Measurements from ENCODE around the gene BSN. TPM values are rescaled to one million over a fixed set of nuclear protein-coding genes. Genes with fewer than 3 reads are reported as not detected.

BSN gene
- total RNA-seq, 4 donors from 2014 or later = 0.44 to 1.8 (median 0.92) TPM

DNA sequence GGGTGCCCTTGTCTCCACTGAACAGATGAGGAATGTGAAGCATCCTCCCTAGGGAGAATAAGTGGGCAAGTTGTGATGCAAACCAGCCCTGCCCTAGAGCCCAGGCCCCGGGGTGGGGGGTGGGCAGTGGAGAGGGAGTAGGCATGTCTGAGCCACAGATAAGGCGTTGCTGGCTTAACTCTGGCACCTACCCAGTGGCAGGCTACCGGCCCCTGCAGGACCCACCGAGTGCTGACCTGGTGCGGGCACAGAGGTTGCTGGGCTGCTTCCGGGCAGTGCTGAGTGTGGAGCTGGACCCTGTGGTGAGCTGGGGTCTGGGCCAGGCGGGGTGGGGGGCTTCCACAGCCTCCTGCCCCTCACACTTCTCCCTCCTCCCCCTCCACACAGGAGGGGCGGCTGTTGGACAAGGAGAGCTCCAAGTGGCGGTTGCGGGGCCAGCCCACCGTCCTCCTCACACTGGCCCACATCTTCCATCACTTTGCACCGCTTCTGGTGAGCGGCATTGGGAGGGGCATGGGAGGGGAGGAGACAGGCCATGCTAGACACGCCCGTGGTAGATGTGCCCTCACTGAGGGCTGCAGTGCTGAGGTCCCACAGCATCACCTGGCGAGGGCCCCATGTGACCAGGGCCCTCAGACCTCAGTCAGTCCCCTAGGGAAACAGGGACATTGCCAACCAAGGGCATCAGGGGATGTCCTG is 145.2 kb downstream of the BSN start:
- H3K27me3 ChIP-seq = no peaks in the 10 kb centered on the region
- peaks cover 0 to 9% (median 0%) of the 10 kb centered on the region in 4 donors for H3K4me1 ChIP-seq
- no peak for TF ChIP-seq POLR2A (IDR thresholded peaks at IDR 0.05)
- no peak for TF ChIP-seq EP300 (IDR thresholded peaks at IDR 0.05)
- no peak for TF ChIP-seq CTCF (IDR thresholded peaks at IDR 0.05)
- DNase-seq (ENCODE audit: low spot score in 2 of 2) = no peak
- peaks cover 0 to 77% (median 15%) of the 10 kb centered on the region in 3 donors for H3K36me3 ChIP-seq
- H3K4me3 ChIP-seq = no peak overlapping the region
- no peak overlapping the region for H3K27ac ChIP-seq
- 70 to 80% methylated on average over 13 to 14 of the region's 16 CpGs for WGBS, 2 donors
- no peaks in the 10 kb centered on the region for H3K9me3 ChIP-seq

GRCh38 chr3:49700014-49700413 is 145.7 kb downstream of the BSN start:
- TF ChIP-seq POLR2A (IDR thresholded peaks at IDR 0.05) = no peak
- TF ChIP-seq CTCF (IDR thresholded peaks at IDR 0.05) = no peak
- TF ChIP-seq EP300 (IDR thresholded peaks at IDR 0.05) = no peak
- Histone ChIP-seq H3K27me3 (no peaks in the 10 kb centered on the region), H3K4me3 (no peak overlapping the region), H3K36me3 (peaks cover 0 to 83% (median 15%) of the 10 kb centered on the region in 3 donors), H3K9me3 (no peaks in the 10 kb centered on the region), H3K4me1 (peaks cover 0 to 5% (median 0%) of the 10 kb centered on the region in 4 donors), H3K27ac (no peak overlapping the region)
- 76 to 78% methylated on average over 5 to 7 of the region's 8 CpGs for WGBS, 2 donors
- DNase-seq (ENCODE audit: low spot score in 2 of 2) = no peak

DNA sequence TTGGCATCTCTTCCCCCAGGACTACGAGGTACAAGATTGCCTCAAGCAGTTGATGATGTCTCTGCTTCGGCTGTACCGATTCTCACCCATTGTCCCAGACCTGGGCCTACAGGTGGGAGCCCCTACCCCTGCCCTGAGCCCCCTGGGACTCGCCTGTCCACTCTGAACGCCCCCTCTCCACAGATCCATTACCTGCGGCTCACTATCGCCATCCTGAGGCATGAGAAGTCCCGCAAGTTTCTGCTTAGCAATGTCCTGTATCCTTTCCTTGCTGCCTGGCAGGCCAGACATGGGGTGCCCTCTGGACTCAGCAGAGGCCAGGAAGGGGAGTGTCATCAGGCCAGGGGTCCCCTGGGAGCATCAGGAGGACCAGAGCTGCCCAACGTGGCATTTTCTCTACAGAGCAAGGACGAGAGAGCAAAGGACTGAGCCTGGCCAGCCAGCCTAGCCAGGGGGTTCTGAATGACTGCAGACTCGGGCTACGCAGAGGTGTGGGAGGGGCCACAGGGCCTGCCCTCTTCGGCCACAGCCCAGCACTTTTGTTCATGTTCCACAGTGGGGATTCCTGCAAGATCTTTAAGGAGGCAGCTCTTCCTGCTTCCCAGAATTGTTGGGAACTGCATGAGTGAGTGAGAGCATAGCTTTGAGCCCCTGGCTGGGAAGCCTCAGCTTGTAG is 146.3 kb downstream of the BSN start:
- WGBS, 2 donors = 64 to 74% methylated on average over 12 to 13 of the region's 13 CpGs
- Histone ChIP-seq H3K9me3 (no peaks in the 10 kb centered on the region), H3K27me3 (no peaks in the 10 kb centered on the region), H3K27ac (no peak overlapping the region), H3K36me3 (peaks cover 0 to 89% (median 15%) of the 10 kb centered on the region in 3 donors), H3K4me1 (peaks cover 0 to 5% (median 0%) of the 10 kb centered on the region in 4 donors), H3K4me3 (no peak overlapping the region)
- TF ChIP-seq POLR2A (IDR thresholded peaks at IDR 0.05) (no peak), CTCF (IDR thresholded peaks at IDR 0.05) (no peak), EP300 (IDR thresholded peaks at IDR 0.05) (no peak)
- no peak for DNase-seq (ENCODE audit: low spot score in 2 of 2)

DNA sequence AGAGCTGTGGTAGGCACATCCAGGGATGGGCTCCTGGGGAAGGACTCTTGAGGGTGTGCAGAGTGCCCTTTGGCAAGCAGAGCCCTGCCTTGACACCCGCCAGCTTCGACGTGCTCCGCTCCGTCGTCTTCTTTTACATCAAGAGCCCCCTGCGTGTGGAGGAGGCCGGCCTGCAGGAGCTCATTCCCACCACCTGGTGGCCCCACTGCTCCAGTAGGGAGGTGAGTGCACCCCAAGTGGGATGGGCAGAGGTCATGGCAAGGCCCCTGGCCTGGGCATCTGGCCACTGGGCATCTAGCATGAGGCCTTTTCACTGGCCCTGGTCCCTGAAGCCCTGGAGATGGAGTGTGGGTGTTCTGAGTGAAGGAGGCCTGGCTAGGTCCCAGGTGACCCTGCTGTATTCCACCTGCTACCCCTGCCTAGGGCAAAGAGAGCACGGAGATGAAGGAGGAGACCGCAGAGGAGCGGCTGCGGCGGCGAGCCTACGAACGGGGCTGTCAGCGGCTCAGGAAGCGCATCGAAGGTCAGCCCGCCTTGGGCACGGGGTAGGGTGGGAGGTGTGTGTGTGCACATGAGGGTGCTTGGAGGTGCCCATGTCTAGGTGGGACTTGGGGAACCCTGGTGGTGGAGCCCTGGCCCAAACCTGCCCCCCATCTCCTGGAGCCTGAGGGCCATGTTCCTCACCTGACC is 147.3 kb downstream of the BSN start:
- no peak overlapping the region for H3K27ac ChIP-seq
- H3K9me3 ChIP-seq = no peaks in the 10 kb centered on the region
- peaks cover 0 to 5% (median 0%) of the 10 kb centered on the region in 4 donors for H3K4me1 ChIP-seq
- DNase-seq (ENCODE audit: low spot score in 2 of 2) = no peak
- 75 to 79% methylated on average over 20 to 21 of the region's 21 CpGs for WGBS, 2 donors
- no peak overlapping the region for H3K4me3 ChIP-seq
- peaks cover 0 to 98% (median 15%) of the 10 kb centered on the region in 3 donors for H3K36me3 ChIP-seq
- no peaks in the 10 kb centered on the region for H3K27me3 ChIP-seq
- TF ChIP-seq POLR2A (IDR thresholded peaks at IDR 0.05) = no peak
- TF ChIP-seq CTCF (IDR thresholded peaks at IDR 0.05) = peak in 3 of 5 experiments; percentile 7 to 16 (median 10)
